GM18873 (cell line): ENCODE results near the gene TSPO.
A peak's percentile ranks its signal among the peaks of the same experiment; 100 is the strongest.
"Not testable (repeated sequence)": the region's sequence is repeated elsewhere in the genome, so short reads cannot be mapped to it uniquely, and the experiment has no call there.

Experiments
- ATAC-seq: cut with Tn5 transposase; IDR thresholded peaks from one replicate; pipeline ENCODE4 v1.9.1; 2021; ENCODE audit warnings: mild to moderate bottlenecking, moderate library complexity, moderate number of reproducible peaks; ENCODE audit not compliant: unreplicated experiment, low FRiP score

Gene TSPO

GRCh38 chr22:43129426-43130425 lies 21.6 kb upstream of the TSPO start:
- no peak for ATAC-seq

DNA sequence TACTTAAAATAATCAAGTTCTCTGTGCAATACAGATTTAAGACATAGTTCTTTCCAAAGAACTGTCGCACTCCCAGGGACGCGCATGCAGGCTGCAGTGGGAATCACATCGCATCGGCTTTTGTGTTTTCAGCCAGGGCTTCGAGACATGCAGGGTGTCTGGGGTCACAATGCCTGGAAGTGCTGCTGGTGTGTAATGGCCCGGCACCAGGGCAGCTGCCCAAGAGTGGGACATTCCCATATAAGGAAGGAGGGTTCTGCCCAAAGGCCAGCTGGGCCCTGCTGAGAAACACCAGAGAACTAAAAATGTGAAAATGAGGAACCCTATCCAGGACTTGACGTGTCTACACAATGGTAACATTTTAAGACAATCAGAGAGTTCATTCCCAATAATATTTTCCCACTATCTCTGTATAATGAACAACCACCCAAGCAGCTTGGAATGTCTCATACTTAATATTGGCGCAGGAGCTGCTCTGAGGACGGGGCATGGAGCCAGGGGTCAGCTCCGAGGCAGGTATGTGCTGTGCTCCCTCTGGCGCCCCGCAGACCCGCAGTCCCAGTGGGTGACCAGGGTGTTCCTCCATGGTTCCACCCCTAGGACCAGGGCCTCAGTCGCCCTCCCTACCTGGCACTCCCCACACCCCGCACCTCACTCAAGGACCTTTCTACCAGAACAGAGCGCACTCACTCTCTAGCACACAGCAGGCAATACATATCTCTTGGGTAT lies 19.4 kb upstream of the TSPO start:
- no peak for ATAC-seq

DNA sequence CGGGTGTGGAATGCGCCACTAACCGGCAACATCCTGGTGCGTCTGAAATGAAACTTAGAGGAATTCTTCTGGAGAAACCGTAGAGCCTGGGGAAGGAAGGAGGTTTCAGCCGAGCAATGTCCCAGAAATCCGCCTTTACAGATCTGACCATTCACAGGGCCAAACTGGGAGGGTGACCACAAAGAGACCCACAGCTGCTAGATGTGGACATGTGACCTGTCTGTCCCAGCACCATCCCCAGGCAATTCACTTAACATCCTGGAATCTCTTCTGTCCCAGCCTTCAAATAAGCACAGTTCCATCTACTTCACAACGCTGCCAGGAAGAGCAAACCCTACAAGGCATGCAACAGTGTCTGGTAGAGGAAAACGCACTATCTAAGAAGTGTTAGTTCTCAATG lies 18.0 kb upstream of the TSPO start:
- ATAC-seq = no peak

GRCh38 chr22:43134553-43134952 lies 16.8 kb upstream of the TSPO start:
- ATAC-seq = no peak

GRCh38 chr22:43135565-43135964 lies 15.8 kb upstream of the TSPO start:
- ATAC-seq = no peak

- no peak for ATAC-seq
Measured at GRCh38 chr22:43136255-43136654, 15.1 kb upstream of the TSPO start.

GRCh38 chr22:43136801-43137200 lies 14.6 kb upstream of the TSPO start:
- no peak for ATAC-seq

DNA sequence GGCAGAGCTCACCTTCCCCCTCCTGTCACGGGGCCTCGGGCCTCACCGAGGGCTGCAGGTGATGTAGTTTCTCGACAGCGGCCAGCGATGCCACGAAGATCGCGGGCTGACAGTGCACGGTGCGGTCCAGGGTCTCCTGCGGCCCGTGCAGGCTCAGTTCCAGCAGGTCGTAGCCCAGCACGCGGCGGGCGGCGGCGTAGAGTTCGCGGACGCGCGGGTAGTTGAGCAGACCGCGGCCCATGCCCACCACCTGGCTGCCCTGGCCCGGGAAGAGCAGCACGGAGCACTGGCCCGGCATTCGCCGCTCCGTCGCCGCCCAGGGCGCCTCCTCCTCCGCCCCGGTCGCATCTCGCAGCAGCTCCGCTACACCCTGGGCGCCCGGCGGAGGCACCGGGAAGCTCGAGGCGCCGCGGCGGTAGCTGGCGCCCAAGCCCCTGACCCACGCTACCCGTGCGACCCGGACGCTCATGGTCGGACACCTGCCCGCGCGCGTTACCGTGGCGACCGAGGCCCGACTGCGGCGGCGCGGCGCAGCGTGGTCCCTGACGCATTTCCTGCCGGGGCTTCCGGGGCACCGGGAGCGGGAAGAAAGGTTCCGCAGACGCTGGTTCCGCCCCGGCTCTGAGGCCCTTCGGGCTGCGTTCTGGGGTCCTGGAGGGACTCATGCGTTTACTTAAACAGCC lies 8.3 kb upstream of the TSPO start, which contains the start of gene MCAT:
Gene MCAT (minus strand): TSS at position 519 of the 683 bp plus-strand sequence. CDS start 50 bp downstream, at position 469.
- peak; percentile 61 for ATAC-seq

- ATAC-seq = no peak
Measured at GRCh38 chr22:43144949-43145348, 6.4 kb upstream of the TSPO start.

DNA sequence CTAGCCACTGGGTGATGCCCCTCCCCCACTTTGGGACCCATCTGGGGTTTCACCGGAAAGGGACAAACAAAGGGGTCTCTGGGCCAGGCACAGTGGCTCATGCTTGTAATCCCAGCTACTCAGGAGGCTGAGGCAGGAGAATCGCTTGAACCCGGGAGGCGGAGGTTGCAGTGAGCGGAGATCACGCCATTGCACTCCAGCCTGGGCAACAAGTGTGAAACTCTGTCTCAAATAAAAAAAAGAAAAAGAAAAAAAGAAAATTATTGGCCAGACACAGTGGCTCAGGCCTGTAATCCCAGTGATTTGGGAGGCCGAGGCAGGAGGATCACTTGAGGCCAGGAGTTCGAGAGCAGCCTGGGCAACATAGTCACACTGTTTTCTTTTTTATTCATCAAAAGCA lies 6.0 kb upstream of the TSPO start:
- not testable (repeated sequence) for ATAC-seq

DNA sequence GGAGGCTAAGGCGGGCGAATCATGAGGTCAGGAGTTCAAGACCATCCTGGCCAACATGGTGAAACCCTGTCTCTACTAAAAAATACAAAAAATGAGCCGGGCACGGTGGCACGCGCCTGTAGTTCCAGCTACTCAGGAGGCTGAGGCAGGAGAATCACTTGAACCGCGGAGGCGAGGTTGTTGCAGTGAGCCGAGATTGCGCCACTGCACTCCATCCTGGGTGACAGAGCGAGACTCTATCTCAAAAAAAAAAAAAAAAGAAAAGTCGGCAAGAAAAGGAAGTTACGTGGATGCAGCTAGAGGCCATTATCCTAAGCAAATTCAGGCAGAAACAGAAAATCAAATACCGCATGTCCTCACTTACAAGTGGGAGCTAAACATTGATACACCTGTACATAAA lies 5.0 kb upstream of the TSPO start:
- ATAC-seq = not testable (repeated sequence)

DNA sequence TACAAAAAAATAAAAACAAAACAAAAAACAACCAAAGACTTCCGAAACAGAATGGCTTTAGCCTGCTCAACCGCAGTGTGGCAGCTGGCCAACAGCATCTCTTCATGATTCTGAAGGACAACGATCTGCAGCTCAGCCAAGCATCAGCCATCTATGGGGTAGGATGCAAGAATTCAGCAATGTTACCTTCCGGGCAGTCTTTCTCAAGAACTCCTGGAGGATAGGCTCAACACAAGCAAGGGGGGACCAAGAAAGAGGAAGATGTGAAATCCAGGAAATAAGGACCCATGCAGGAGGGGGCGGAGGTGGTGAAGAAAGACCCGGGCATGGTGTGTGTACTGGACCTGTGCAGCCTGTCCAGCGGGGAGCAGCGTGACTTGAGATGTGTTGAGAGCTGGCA lies 3.5 kb upstream of the TSPO start:
- ATAC-seq = no peak

GRCh38 chr22:43148581-43148980 lies 2.8 kb upstream of the TSPO start:
- ATAC-seq = no peak

GRCh38 chr22:43150731-43151206 lies 590 bp upstream of the TSPO start:
- no peak for ATAC-seq

DNA sequence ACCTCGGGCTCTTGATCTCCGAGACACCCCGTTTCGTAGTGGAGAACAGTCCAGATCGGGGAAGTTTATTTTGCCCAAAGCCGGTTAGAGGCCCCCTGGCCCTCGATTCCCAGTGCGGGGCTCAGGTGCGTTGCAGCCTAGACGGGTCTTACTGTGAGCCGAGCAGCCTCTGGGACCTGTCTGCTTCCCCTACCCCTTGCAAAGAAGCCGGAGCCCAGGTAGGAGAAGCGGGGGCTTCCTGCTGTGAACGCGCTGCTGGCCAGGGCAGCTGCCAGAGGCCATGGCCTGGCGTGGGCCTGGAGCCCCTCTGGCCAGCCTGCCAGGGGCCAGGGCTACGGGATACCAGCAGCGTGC lies 621 bp downstream of the TSPO start:
- ATAC-seq = no peak

DNA sequence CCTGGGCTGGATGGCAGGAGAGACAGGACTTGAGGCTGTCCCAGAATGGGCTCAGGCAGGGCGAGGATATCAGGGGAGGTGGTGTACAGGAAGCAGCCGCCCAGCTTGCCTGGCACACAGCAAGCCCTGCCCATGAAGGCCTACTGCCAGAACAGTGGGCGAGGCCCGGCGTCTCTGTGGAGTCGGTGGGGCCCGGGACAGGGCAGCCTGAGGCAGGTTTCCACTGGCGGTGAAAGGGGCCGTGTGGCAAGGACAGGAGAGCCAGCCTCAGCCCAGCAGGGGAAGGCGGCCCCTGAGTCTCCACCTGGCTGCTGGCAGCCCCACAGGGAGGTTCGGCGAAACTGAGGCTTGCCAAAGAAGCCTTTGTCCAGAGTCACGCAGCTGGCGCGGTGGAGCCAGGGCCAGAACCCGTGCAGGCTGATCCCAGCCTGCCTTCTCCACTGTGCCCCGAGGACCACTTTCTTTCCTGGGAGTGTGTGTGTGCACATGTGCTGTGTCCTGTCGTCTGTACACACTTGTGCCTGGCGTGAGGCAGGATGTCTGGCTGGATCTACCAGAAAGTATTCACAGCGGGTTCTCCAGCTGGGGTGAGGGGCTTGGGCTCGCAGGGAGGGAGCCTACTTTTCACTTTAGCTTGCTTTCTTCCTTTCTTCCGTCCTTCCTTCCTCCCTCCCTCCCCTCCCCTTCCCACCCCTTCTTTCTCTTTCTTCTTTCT lies 1.2 kb downstream of the TSPO start:
- no peak for ATAC-seq

DNA sequence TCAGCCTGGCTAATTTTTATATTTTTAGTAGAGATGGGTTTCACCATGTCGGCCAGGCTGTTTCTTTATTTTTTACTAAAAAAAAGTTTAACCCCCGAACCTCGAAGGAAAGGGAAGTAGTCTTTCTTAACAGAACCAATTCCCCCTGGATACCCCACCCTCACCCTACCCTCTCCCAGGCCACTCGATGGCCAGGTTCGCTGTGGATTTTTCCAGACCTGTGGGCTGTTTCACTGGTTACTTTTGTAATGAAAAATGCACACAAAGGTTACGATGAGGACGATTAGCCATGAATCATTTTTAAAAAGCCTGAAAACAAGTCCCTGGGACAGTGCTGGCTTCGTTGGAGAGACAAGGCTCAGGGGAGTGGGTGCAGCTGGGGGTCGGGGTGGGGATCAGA lies 2.5 kb downstream of the TSPO start:
- no peak for ATAC-seq

DNA sequence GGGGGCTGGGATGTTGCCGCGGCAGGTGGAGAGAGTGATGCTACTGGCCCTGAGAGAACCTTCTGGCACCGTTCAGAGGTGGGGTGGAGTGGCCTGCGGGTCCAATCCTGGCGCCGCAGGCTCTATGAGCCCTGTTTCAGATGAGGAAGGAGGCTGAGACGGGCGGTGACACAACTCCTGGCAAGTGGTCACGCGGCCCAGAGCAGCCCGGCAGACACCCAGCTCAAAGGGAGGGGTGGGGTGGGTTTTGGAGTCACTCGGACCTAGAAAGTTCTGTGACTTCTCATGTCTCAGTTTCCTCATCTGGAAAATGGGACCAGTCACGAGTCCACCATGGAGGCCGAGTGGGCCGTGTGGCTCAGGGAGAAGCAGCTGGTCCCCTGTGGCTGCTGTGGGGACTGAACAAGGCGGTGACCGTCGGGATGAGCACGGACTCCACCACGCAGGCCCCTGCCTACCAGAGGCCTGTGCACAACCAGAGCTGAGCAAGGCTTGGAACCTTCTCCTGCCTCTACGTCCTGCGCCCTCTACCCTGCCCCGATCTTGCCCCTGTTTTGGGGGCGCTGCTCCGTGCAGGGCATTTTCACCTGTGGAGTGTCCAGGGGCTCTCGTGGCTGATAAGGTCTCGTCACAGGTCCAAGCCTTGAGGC lies 3.7 kb downstream of the TSPO start:
- no peak for ATAC-seq

DNA sequence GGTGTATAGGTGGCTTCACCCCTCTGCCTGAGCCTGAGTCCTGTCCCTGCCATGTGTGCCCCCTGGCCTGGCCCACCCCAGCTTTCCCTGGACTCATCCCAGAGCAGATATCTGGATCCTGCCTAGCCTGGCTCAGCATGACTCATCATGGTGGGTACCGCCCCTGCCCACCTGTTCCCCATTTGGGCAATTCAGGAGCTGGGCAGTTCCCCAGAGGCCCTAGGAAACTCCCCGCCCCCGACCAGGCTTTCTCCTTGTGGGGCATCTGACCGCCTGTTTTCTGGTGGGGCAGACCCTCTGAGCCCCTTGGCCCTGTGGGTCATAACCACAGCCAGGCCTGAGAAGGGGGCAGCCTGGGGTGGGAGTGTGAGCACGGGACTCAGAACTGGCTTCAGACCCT lies 4.4 kb downstream of the TSPO start:
- ATAC-seq = no peak

DNA sequence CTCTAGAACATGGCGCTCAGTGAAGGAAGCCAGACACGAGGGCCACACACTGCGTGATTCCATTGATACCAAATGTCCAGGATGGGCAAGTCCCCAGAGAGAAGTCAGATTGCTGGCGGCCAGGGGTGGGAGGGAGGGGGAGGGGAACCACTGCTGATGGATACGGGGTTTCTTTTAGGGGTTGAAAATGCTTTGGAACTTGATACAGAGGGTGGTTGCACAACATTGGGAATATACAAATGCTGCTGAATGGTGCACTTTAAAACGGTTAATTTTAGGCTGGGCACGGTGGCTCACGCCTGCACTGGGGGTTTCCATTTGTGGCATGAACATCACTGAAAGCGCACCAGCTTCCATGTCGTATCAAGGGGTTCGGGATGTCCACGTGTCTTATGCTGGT lies 5.1 kb downstream of the TSPO start:
- ATAC-seq = no peak
